HUDEP-2 (cell line): Measurements from ENCODE around the gene MARCOL.
A peak's percentile ranks its signal among the peaks of the same experiment; 100 is the strongest.
"Not testable (repeated sequence)": the region's sequence is repeated elsewhere in the genome, so short reads cannot be mapped to it uniquely, and the experiment has no call there.

ENCODE experiments used
- DNase-seq, 76 experiments: peaks; one replicate each; lab custom pipeline; 2025; ENCODE audit not compliant: unreplicated experiment in 76 of 76; lab: John Stamatoyannopoulos, UW

MARCOL gene

GRCh38 chr5:148261221-148261620 is 22.9 kb downstream of the MARCOL start:
- DNase-seq: no peak

- DNase-seq: no peak
These were observed 29.6 kb downstream of the MARCOL start for GRCh38 chr5:148267962-148268361.

DNA sequence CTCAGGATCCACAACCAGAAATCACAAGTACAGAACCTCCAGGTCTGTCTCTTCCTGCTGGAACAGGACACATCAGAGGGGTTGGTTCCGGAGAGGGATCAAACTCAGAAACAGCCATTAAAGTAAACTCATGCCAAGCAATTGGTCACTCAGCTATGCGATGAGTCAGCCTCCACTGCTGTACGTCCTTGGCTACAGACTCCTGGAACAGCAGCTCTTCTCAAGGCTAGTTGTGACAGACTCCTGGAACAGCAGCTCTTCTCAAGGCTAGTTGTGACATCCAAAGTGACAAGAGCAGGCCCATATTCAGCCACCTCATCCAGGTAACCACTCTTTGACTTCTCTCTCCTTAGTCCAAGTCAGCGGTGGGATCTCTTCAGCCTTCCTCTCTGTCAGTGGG is 30.2 kb downstream of the MARCOL start, which contains the start of gene SPINK13:
Gene SPINK13 (plus strand): TSS at position 229 of the 400 bp plus-strand sequence. CDS start 1,279 bp downstream, outside the sequence.
- no peak for DNase-seq

DNA sequence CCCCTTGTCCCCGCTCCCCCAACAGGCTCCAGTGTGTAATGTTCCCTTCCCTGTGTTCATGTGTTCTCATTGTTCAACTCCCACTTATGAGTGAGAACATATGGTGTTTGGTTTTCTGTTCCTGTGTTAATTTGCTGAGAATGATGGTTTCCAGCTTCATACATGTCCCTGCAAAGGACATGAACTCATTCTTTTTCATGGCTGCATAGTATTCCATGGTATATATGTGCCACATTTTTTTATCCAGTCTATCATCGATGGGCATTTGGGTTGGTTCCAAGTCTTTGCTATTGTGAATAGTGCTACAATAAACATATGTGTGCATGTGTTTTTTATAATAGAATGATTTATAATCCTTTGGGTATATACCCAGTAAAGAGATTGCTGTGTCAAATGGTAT is 36.8 kb downstream of the MARCOL start:
- not testable (repeated sequence) for DNase-seq

- DNase-seq: not testable (repeated sequence)
These were observed 42.6 kb downstream of the MARCOL start for GRCh38 chr5:148280893-148281292.

- DNase-seq: not testable (repeated sequence)
These were observed 43.0 kb downstream of the MARCOL start for GRCh38 chr5:148281336-148281735.

- DNase-seq: peak in 2 of 76 experiments; percentile 1 to 17
These were observed 52.2 kb downstream of the MARCOL start for GRCh38 chr5:148290271-148291195.
